H1 (cell line): ENCODE results near the gene EIF2B1. TPM values are rescaled to one million over a fixed set of nuclear protein-coding genes. Genes with fewer than 3 reads are reported as not detected.

Experiments used
- CTCF ChIA-PET: fragments of 300-600 bp; sonication (Branson Sonifier 250); formaldehyde crosslinking; loops from one replicate; lab custom pipeline; 2021; ENCODE audit not compliant: partially characterized antibody; lab: Charles Lee
- POLR2A ChIA-PET: fragments of 300-600 bp; sonication (Branson Sonifier 250); formaldehyde crosslinking; loops from one replicate; lab custom pipeline; 2021; ENCODE audit warnings: inconsistent platforms; ENCODE audit not compliant: partially characterized antibody; lab: Charles Lee
- DNase-seq, 2 experiments: peaks; one replicate each; pipeline versions ENCODE4 v3.0.0 to v3.0.0-alpha.2; 2010 to 2022; ENCODE audit warnings: low spot score in 2 of 2, low read depth in 1 of 2, mixed read lengths in 1 of 2
- FAIRE-seq: peaks from 2 replicates; lab custom pipeline; 2011; peaks lifted over from hg19 to GRCh38; lab: Jason Lieb, UNC
- H2AFZ ChIP-seq: 2 replicates; pipeline ENCODE4 v1.8.1; 2012; ENCODE audit warnings: low read length, inconsistent platforms
- H2AK5ac ChIP-seq: 2 replicates; pipeline ENCODE4 v1.6.1; 2013; ENCODE audit warnings: low read depth, low read length
- H2BK120ac ChIP-seq: replicated peaks from 2 replicates; pipeline ENCODE3; 2013; ENCODE audit warnings: low read depth, low read length, inconsistent platforms
- H2BK12ac ChIP-seq: 2 replicates; pipeline ENCODE4 v1.6.1; 2013; ENCODE audit warnings: low read depth, low read length
- H2BK15ac ChIP-seq: 2 replicates; pipeline ENCODE4 v1.6.1; 2013; ENCODE audit warnings: low read length
- H2BK20ac ChIP-seq: 2 replicates; pipeline ENCODE4 v1.6.1; 2013; ENCODE audit warnings: low read length
- H2BK5ac ChIP-seq: 2 replicates; pipeline ENCODE4 v1.6.1; 2013; ENCODE audit warnings: low read depth, low read length
- H3K14ac ChIP-seq: 2 replicates; pipeline ENCODE4 v1.6.1; 2013; ENCODE audit warnings: inconsistent platforms; ENCODE audit not compliant: insufficient read length
- H3K18ac ChIP-seq: 2 replicates; pipeline ENCODE4 v1.6.1; 2013; ENCODE audit warnings: low read length; ENCODE audit errors: extremely low read depth
- H3K23ac ChIP-seq: 2 replicates; pipeline ENCODE4 v1.6.1; 2013; ENCODE audit warnings: inconsistent platforms; ENCODE audit not compliant: insufficient read length
- H3K23me2 ChIP-seq: 2 replicates; pipeline ENCODE4 v1.6.1; 2013; ENCODE audit warnings: low read depth, low read length
- H3K27ac ChIP-seq: 2 replicates; pipeline ENCODE4 v1.6.1; 2011; ENCODE audit warnings: low read depth, low read length, inconsistent platforms
- H3K27me3 ChIP-seq, 4 experiments: replicated peaks in 1 of 4; 1 replicate in 1 of 4; 2 replicates in 3 of 4; pipeline versions ENCODE4 v1.6.1 to v1.8.1; 2011 to 2013; ENCODE audit warnings: low read length in 3 of 4, mild to moderate bottlenecking in 3 of 4, inconsistent platforms in 2 of 4, mixed read lengths in 2 of 4, moderate library complexity in 1 of 4; ENCODE audit not compliant: control insufficient read depth in 3 of 4, insufficient read depth in 3 of 4; ENCODE audit errors: extremely low read depth in 1 of 4
- H3K36me3 ChIP-seq, 4 experiments: 2 replicates each; pipeline versions ENCODE4 v1.6.1 to v1.8.1; 2011 to 2013; ENCODE audit warnings: mild to moderate bottlenecking in 4 of 4, low read length in 3 of 4, moderate library complexity in 2 of 4, control low read depth in 1 of 4, inconsistent platforms in 1 of 4; ENCODE audit not compliant: insufficient read depth in 4 of 4, control insufficient read depth in 2 of 4
- H3K4ac ChIP-seq: replicated peaks from 2 replicates; pipeline ENCODE3; 2013; ENCODE audit warnings: low read length, low read depth, mixed read lengths, inconsistent platforms; ENCODE audit not compliant: insufficient read length
- H3K4me1 ChIP-seq, 4 experiments: replicated peaks in 1 of 4; 1 replicate in 1 of 4; 2 replicates in 3 of 4; pipeline versions ENCODE4 v1.6.1 to v1.8.1; 2011 to 2013; ENCODE audit warnings: low read length in 3 of 4, inconsistent platforms in 2 of 4, mixed read lengths in 1 of 4; ENCODE audit not compliant: insufficient read depth in 4 of 4, control insufficient read depth in 3 of 4
- H3K4me2 ChIP-seq, 2 experiments: 2 replicates each; pipeline versions ENCODE4 v1.6.1 to v1.8.1; 2011 to 2013; ENCODE audit warnings: low read depth in 2 of 2, low read length in 2 of 2, control low read depth in 1 of 2, inconsistent platforms in 1 of 2, mild to moderate bottlenecking in 1 of 2; ENCODE audit not compliant: insufficient read depth in 1 of 2
- H3K4me3 ChIP-seq, 4 experiments: fragments of 200-600, 300-600 bp in 1 of 4; sonication (generic), shearing (Covaris generic), sonication (Bioruptor Twin) in 1 of 4; 2 replicates each; pipeline versions ENCODE4 v1.5.1 to v1.8.1; 2011 to 2016; ENCODE audit warnings: low read length in 4 of 4, low read depth in 3 of 4, control low read depth in 2 of 4, inconsistent platforms in 2 of 4, mild to moderate bottlenecking in 2 of 4, mixed read lengths in 1 of 4, moderate library complexity in 1 of 4; ENCODE audit not compliant: insufficient read depth in 2 of 4; ENCODE audit errors: extremely low read depth in 1 of 4
- H3K56ac ChIP-seq: replicated peaks from 2 replicates; pipeline ENCODE3; 2013; ENCODE audit warnings: low read depth, mild to moderate bottlenecking, mixed read lengths, low read length, inconsistent platforms; ENCODE audit not compliant: insufficient read length
- H3K79me1 ChIP-seq: 2 replicates; pipeline ENCODE4 v1.6.1; 2013; ENCODE audit warnings: low read depth, low read length, control low read depth
- H3K79me2 ChIP-seq, 2 experiments: 2 replicates each; pipeline versions ENCODE4 v1.6.1 to v1.8.1; 2012 to 2013; ENCODE audit warnings: low read length in 2 of 2, mild to moderate bottlenecking in 2 of 2, inconsistent platforms in 1 of 2; ENCODE audit not compliant: insufficient read depth in 2 of 2, control insufficient read depth in 1 of 2
- H3K9ac ChIP-seq, 4 experiments: replicated peaks in 1 of 4; 1 replicate in 1 of 4; 2 replicates in 3 of 4; pipeline versions ENCODE4 v1.6.1 to v1.8.1; 2011 to 2013; ENCODE audit warnings: low read depth in 3 of 4, low read length in 3 of 4, control low read depth in 2 of 4, mild to moderate bottlenecking in 2 of 4, moderate library complexity in 2 of 4, inconsistent platforms in 1 of 4; ENCODE audit errors: extremely low read depth in 1 of 4
- H3K9me3 ChIP-seq, 2 experiments: 2 replicates each; pipeline versions ENCODE4 v1.6.1 to v1.8.1; 2012 to 2013; ENCODE audit warnings: mild to moderate bottlenecking in 2 of 2, moderate library complexity in 2 of 2, control low read depth in 1 of 2, inconsistent platforms in 1 of 2, low read depth in 1 of 2, low read length in 1 of 2, mixed read lengths in 1 of 2; ENCODE audit not compliant: insufficient read depth in 2 of 2
- H4K20me1 ChIP-seq, 2 experiments: replicated peaks in 1 of 2; 2 replicates each; pipeline versions ENCODE3 to v1.8.1; 2011 to 2013; ENCODE audit warnings: inconsistent platforms in 2 of 2, low read length in 2 of 2, mild to moderate bottlenecking in 1 of 2; ENCODE audit not compliant: insufficient read depth in 2 of 2, control insufficient read depth in 1 of 2
- H4K5ac ChIP-seq: 2 replicates; pipeline ENCODE4 v1.6.1; 2013; ENCODE audit warnings: low read length, low read depth, mixed read lengths, inconsistent platforms; ENCODE audit not compliant: insufficient read length
- H4K8ac ChIP-seq: 2 replicates; pipeline ENCODE4 v1.8.0; 2013; ENCODE audit warnings: mild to moderate bottlenecking, moderate library complexity, low read length, inconsistent platforms; ENCODE audit not compliant: insufficient read depth; ENCODE audit errors: extremely low read depth
- H4K91ac ChIP-seq: replicated peaks from 2 replicates; pipeline ENCODE3; 2013; ENCODE audit warnings: low read length, mixed read lengths, inconsistent platforms; ENCODE audit not compliant: insufficient read length
- ASH2L ChIP-seq: fragments of 200-600, 300-600 bp; sonication (generic); IDR thresholded peaks from one replicate; pipeline ENCODE4 v1.7.1; 2017; ENCODE audit warnings: low read length
- BACH1 ChIP-seq: IDR thresholded peaks from 2 replicates; pipeline ENCODE4 v1.6.1; 2012; ENCODE audit warnings: low read length, improper control_type of control experiment
- CREB1 ChIP-seq: IDR thresholded peaks from 2 replicates; pipeline ENCODE4 v1.6.1; 2012; ENCODE audit warnings: inconsistent platforms
- HDAC6 ChIP-seq: IDR thresholded peaks from one replicate; pipeline ENCODE4 v1.7.1; 2012; ENCODE audit warnings: low read depth, mild to moderate bottlenecking, inconsistent platforms, low read length, moderate library complexity
- TCF12 ChIP-seq: IDR thresholded peaks from 2 replicates; pipeline ENCODE4 v1.6.1; 2011; ENCODE audit warnings: low read depth, mild to moderate bottlenecking, low read length
- WGBS, 2 experiments: shearing (Covaris generic) in 1 of 2; methylation state at CpG; one replicate each; pipeline versions ENCODE4 v1.1.6 to v1.1.7; 2013 to 2015; ENCODE audit warnings: low lambda C conversion rate in 2 of 2, mixed read lengths in 2 of 2, inconsistent platforms in 1 of 2, low coverage in 1 of 2, missing lambda C conversion rate in 1 of 2; ENCODE audit not compliant: insufficient replicate concordance in 2 of 2, insufficient coverage in 1 of 2, insufficient read length in 1 of 2; ENCODE audit errors: extremely low coverage in 1 of 2, missing lambda C conversion rate in 1 of 2; 5-methylcytosine and 5-hydroxymethylcytosine counted together
- polyA plus RNA-seq, 7 experiments: library from polyadenylated mRNA; depleted of rRNA in 3 of 7; stranded (reverse) in 5 of 7; unstranded in 2 of 7; fragments of >200 nt in 5 of 7; fragments of 200-250 nt in 2 of 7; gene quantifications; 1 replicate in 5 of 7; 2 replicates in 1 of 7; 4 replicates in 1 of 7; pipeline versions ENCODE4 v1.2.1 to v1.2.3, GENCODE V29; 2011 to 2013; ENCODE audit warnings: missing spikeins in 2 of 7, mixed read lengths in 2 of 7
- total RNA-seq: library from RNA; stranded (reverse); fragmentation: NEBNext Ultra II Directional; extraction: Animal tissue kit (Norgen Biotek cat#: 25700); gene quantifications from 2 replicates; pipeline ENCODE4 v1.2.1, GENCODE V29; 2021
- TF ChIP-seq, protein P1 (sequence below): IDR thresholded peaks from 2 replicates; pipeline ENCODE4 v1.6.1; 2011; ENCODE audit warnings: low read length, improper control_type of control experiment

Gene EIF2B1
- total and polyA plus RNA-seq, 2 of the 8 experiments (the other 6 are each of a cell fraction or from before 2014, with no cell fraction given): 24.9 to 49.9 TPM

DNA sequence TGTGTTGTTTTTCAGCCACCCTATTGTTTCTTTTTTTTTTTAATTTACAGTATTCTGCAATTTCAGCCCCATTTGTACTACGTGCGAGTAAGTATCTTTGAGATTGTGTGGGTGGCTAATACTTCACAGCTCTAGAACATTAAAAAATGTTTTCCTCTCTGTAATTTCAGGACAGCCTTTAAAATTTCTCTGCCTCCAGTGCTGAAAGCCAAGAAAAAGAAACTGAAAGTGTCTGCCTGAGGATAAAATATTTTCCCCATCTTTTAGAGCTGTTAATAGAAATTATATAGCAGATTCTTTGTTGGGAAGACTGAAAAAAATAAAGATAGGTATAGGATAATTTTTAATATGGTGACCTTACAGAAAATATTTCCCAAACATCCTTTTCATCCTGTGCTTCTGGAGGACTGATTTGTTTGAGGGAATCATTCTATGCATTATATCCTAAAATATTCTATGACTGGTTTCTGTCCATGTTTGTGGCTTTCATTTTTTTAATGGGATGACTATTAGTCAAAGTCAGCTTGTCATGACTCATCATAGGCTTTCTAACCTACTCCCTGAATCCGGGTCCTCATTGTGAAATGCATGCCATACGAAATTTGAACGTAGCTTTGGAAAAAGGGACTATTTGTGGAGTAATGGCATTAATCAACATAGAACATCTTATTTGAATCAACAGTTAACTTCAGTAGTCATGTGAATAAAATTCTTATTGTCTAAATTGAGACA lies 26.7 kb upstream of the EIF2B1 start:
- no peaks in the 10 kb centered on the region for H4K20me1 ChIP-seq
- H3K36me3 ChIP-seq: peaks cover 2 to 35% (median 6%) of the 10 kb centered on the region in 4 experiments; a peak in 6 of 8 replicates
- no peak overlapping the region for H3K4me3 ChIP-seq
- H3K18ac ChIP-seq: no peak overlapping the region
- POLR2A ChIA-PET: interaction anchor here (0.6 to 1.5 kb wide), 3 partner anchors 9 to 29 kb away, joined by 3 to 4 read pairs (median 3); no protein-coding TSS in a partner anchor
- no peak overlapping the region for H3K23ac ChIP-seq
- H3K79me2 ChIP-seq: no peaks in the 10 kb centered on the region
- no peak overlapping the region for H4K8ac ChIP-seq
- no peak overlapping the region for H2AFZ ChIP-seq
- no peaks in the 10 kb centered on the region for H3K79me1 ChIP-seq
- no peak overlapping the region for H3K14ac ChIP-seq
- no peak overlapping the region for H2BK5ac ChIP-seq
- H2BK20ac ChIP-seq: no peak overlapping the region
- H2AK5ac ChIP-seq: no peak overlapping the region
- 92% methylated on average over 5 of the region's 5 CpGs; no CpG with 5 or more reads in 1 of the 2 experiments for WGBS, 2 experiments
- H3K4me2 ChIP-seq: no peak overlapping the region
- H4K5ac ChIP-seq: no peak overlapping the region
- H2BK15ac ChIP-seq: no peak overlapping the region
- H3K9ac ChIP-seq: no peak overlapping the region
- no peaks in the 10 kb centered on the region for H3K27me3 ChIP-seq
- no peak overlapping the region for H2BK12ac ChIP-seq
- no peak overlapping the region for H3K56ac ChIP-seq
- H4K91ac ChIP-seq: no peak overlapping the region
- no peaks in the 10 kb centered on the region for H3K9me3 ChIP-seq
- no peak for TF ChIP-seq ASH2L
- no peak for TF ChIP-seq HDAC6
- TF ChIP-seq, protein P1, sequence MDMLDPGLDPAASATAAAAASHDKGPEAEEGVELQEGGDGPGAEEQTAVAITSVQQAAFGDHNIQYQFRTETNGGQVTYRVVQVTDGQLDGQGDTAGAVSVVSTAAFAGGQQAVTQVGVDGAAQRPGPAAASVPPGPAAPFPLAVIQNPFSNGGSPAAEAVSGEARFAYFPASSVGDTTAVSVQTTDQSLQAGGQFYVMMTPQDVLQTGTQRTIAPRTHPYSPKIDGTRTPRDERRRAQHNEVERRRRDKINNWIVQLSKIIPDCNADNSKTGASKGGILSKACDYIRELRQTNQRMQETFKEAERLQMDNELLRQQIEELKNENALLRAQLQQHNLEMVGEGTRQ: no peak
- TF ChIP-seq CREB1: no peak
- TF ChIP-seq BACH1: no peak
- no peak for TF ChIP-seq TCF12
- TF ChIP-seq, all 59 proteins: peak for 0
- H3K4ac ChIP-seq: no peak overlapping the region
- CTCF ChIA-PET: interaction anchor here (1.6 kb wide), 1 partner anchor 9 kb away, joined by 4 read pairs; no protein-coding TSS in a partner anchor
- no peaks in the 10 kb centered on the region for H3K23me2 ChIP-seq
- no peak overlapping the region for H3K27ac ChIP-seq
- H3K4me1 ChIP-seq: no peaks in the 10 kb centered on the region
- H2BK120ac ChIP-seq: no peak overlapping the region
- DNase-seq (no peak), FAIRE-seq (no peak)
